Mammary epithelial cell (primary cell): ENCODE results near the gene SLC26A9.

Source experiments
- EZH2 ChIP-seq: IDR thresholded peaks from 2 replicates; pipeline ENCODE4 v1.6.1; 2012; ENCODE audit warnings: low read length, inconsistent platforms, borderline replicate concordance
- TF ChIP-seq, protein P1 (sequence below), 2 donors: IDR thresholded peaks in 1 of 2; conservative IDR thresholded peaks in 1 of 2; 2 replicates each; pipeline ENCODE4 v1.5.1; 2011 to 2012; ENCODE audit warnings: inconsistent platforms in 2 of 2, low read length in 2 of 2, mild to moderate bottlenecking in 2 of 2, control low read depth in 1 of 2, low read depth in 1 of 2; ENCODE audit not compliant: insufficient read depth in 1 of 2; ENCODE audit errors: extremely low read depth in 1 of 2

GRCh38 chr1:205978676-205979075 lies 35.4 kb upstream of the SLC26A9 start:
- TF ChIP-seq, protein P1, sequence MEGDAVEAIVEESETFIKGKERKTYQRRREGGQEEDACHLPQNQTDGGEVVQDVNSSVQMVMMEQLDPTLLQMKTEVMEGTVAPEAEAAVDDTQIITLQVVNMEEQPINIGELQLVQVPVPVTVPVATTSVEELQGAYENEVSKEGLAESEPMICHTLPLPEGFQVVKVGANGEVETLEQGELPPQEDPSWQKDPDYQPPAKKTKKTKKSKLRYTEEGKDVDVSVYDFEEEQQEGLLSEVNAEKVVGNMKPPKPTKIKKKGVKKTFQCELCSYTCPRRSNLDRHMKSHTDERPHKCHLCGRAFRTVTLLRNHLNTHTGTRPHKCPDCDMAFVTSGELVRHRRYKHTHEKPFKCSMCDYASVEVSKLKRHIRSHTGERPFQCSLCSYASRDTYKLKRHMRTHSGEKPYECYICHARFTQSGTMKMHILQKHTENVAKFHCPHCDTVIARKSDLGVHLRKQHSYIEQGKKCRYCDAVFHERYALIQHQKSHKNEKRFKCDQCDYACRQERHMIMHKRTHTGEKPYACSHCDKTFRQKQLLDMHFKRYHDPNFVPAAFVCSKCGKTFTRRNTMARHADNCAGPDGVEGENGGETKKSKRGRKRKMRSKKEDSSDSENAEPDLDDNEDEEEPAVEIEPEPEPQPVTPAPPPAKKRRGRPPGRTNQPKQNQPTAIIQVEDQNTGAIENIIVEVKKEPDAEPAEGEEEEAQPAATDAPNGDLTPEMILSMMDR (conservative IDR thresholded peaks at IDR 0.05 in 1 of 2, IDR thresholded peaks at IDR 0.05 in 1 of 2; ENCODE audit: extremely low read depth in 1 of 2, insufficient read depth in 1 of 2, low read depth in 1 of 2, low read length in 2 of 2) = no peak
- no peak for TF ChIP-seq EZH2
